Uterus (tissue), 4 donors: Measurements from ENCODE around the gene RBBP6. TPM values are rescaled to one million over a fixed set of nuclear protein-coding genes. Genes with fewer than 3 reads are reported as not detected.

Source experiments
- DNase-seq, 2 donors: peaks; one replicate each; pipeline ENCODE4 v3.0.0-alpha.2; 2019 to 2020
- H3K27ac ChIP-seq, 2 donors: fragments of 200-600 bp; sonication (generic); 1 replicate in 1 of 2; 2 replicates in 1 of 2; pipeline ENCODE4 v1.5.1; 2016 to 2018
- H3K27me3 ChIP-seq, 2 donors: fragments of 200-600 bp; sonication (generic); one replicate each; pipeline ENCODE4 v1.5.1; 2018 to 2019; ENCODE audit warnings: control low read depth in 1 of 2
- H3K36me3 ChIP-seq, 2 donors: fragments of 200-600 bp; sonication (generic); one replicate each; pipeline ENCODE4 v1.5.1; 2019; ENCODE audit warnings: control low read depth in 1 of 2
- H3K4me1 ChIP-seq, 2 donors: fragments of 200-600 bp; sonication (generic); one replicate each; pipeline ENCODE4 v1.5.1; 2018 to 2019; ENCODE audit warnings: control low read depth in 1 of 2
- H3K4me3 ChIP-seq, 2 donors: fragments of 200-600 bp; sonication (generic); 1 replicate in 1 of 2; 2 replicates in 1 of 2; pipeline ENCODE4 v1.5.1; 2018 to 2019; ENCODE audit warnings: mild to moderate bottlenecking in 1 of 2
- H3K9me3 ChIP-seq, 2 donors: fragments of 200-600 bp; sonication (generic); one replicate each; pipeline ENCODE4 v1.5.1; 2019; ENCODE audit warnings: control low read depth in 1 of 2
- POLR2A ChIP-seq, 2 donors: fragments of 450-650 bp; IDR thresholded peaks; one replicate each; pipeline ENCODE4 v1.6.1; 2016; ENCODE audit warnings: antibody characterized with exemption in 2 of 2, mild to moderate bottlenecking in 1 of 2, moderate library complexity in 1 of 2
- intact Hi-C: fragments of 100-400 bp; cut with DNase I; formaldehyde crosslinking; loops from one replicate; pipeline ENCODE4 v1.15.1; 2023; ENCODE audit warnings: low total_unique reads
- total RNA-seq, 4 donors: library from RNA; depleted of rRNA in 3 of 4; stranded (reverse); fragments of >200 nt in 3 of 4; gene quantifications; one replicate each; pipeline versions ENCODE4 v1.1.0 to v1.2.4, GENCODE V29; 2014 to 2023
- TF ChIP-seq, protein P1 (sequence below), 4 experiments: fragments of 200-600 bp in 2 of 4; fragments of 450-650 bp in 2 of 4; sonication (generic) in 2 of 4; IDR thresholded peaks; one replicate each; pipeline ENCODE4 v1.5.1; 2016 to 2019; ENCODE audit warnings: antibody characterized with exemption in 4 of 4, mild to moderate bottlenecking in 2 of 4, moderate library complexity in 1 of 4
- donor health status: DM: yes; HTN: yes; CAD: no.

RBBP6 gene
- total RNA-seq, 4 donors from 2014 or later = 48.7 to 89.1 (median 77.7) TPM

DNA sequence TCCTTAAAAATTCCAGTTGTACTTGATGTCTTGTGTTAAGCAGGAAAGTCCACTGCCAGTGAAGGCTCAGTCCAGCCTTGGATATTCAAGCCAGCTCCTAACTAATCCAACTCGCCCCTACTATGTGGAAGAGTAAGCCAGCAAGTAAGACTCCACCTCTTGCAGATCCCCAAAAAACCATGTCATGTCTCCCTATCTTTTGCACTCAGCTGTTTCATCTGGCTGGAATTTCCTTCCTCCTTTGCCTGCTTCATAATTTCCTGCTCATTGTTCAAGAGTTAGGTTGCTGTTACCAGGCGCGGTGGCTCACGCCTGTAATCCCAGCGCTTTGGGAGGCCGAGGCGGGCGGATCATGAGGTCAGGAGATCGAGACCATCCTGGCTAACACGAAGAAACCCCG, 37.8 kb downstream of the RBBP6 start:
- Histone ChIP-seq H3K9me3 (no peaks in the 10 kb centered on the region), H3K4me1 (no peaks in the 10 kb centered on the region), H3K27ac (no peak overlapping the region), H3K4me3 (no peak overlapping the region), H3K27me3 (no peaks in the 10 kb centered on the region), H3K36me3 (no peaks in the 10 kb centered on the region)
- intact Hi-C loops = no loop called here
- DNase-seq = no peak
- TF ChIP-seq, protein P1, sequence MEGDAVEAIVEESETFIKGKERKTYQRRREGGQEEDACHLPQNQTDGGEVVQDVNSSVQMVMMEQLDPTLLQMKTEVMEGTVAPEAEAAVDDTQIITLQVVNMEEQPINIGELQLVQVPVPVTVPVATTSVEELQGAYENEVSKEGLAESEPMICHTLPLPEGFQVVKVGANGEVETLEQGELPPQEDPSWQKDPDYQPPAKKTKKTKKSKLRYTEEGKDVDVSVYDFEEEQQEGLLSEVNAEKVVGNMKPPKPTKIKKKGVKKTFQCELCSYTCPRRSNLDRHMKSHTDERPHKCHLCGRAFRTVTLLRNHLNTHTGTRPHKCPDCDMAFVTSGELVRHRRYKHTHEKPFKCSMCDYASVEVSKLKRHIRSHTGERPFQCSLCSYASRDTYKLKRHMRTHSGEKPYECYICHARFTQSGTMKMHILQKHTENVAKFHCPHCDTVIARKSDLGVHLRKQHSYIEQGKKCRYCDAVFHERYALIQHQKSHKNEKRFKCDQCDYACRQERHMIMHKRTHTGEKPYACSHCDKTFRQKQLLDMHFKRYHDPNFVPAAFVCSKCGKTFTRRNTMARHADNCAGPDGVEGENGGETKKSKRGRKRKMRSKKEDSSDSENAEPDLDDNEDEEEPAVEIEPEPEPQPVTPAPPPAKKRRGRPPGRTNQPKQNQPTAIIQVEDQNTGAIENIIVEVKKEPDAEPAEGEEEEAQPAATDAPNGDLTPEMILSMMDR (IDR thresholded peaks at IDR 0.05) = no peak
- no peak for TF ChIP-seq POLR2A (IDR thresholded peaks at IDR 0.05)

DNA sequence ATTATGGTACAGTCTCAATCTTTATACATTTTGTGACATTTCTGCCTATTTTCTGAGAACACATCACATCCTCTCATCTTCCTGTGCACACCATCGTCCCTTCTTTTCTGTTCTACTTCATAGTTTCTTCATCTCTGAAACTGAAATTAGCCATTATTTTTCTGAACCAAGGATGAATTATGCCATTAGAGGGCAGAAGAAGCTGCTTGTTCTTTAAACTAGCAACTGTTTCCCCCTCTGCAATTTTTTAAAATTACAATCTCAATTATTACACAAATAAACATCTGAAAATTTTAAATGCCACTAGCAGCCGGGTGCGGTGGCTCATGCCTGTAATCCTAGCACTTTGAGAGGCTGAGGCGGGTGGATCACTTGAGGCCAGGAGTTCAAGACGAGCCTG, 41.3 kb downstream of the RBBP6 start:
- no peaks in the 10 kb centered on the region for H3K4me1 ChIP-seq
- TF ChIP-seq POLR2A (IDR thresholded peaks at IDR 0.05) = no peak
- TF ChIP-seq, protein P1 (IDR thresholded peaks at IDR 0.05) = peak in 3 of 4 experiments; percentile 39 to 51 (median 40)
- DNase-seq = no peak
- H3K36me3 ChIP-seq = no peaks in the 10 kb centered on the region
- intact Hi-C loops = no loop called here
- no peak overlapping the region for H3K4me3 ChIP-seq
- H3K27ac ChIP-seq = no peak overlapping the region
- H3K27me3 ChIP-seq = no peaks in the 10 kb centered on the region
- no peaks in the 10 kb centered on the region for H3K9me3 ChIP-seq

DNA sequence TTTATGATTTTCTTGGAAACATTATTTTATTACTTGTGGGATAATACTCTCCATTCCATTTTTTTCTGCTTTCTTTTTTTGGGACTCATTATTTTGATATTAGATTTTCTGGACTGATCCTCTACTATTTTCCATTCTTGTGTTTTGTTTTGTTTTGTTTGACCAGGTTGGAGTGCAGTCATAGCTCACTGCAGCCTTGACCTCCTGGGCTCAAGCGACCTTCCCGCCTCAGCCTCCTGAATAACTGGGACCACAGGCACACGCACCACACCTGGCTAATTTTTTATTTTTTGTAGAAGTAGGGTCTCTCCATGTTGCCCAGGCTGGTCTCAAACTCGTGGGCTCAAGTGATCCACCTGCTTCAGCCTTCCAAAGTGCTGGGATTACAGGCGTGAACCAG, 44.1 kb downstream of the RBBP6 start:
- intact Hi-C loops = no loop called here
- H3K27ac ChIP-seq = no peak overlapping the region

DNA sequence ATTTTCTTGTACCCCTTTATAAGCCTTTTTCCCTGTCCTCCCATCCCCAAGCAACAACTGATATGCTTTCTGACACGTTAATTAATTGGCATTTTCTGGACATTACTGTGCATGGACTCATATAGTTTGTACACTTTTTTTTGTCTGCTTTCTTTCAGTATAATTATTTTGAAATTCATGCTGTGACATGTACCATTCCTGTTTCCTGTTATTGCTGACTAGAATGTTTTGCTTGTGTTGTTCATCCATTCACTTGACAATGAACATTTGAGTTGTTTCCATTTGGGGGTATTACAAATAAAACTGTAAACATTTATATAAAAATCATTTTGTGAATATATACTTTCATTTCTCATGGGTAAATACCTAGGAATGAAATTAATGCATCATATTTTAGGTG, 50.6 kb downstream of the RBBP6 start:
- TF ChIP-seq, protein P1 (IDR thresholded peaks at IDR 0.05) = no peak
- no peak for TF ChIP-seq POLR2A (IDR thresholded peaks at IDR 0.05)
- H3K4me3 ChIP-seq = no peak overlapping the region
- no peak for DNase-seq
- H3K27me3 ChIP-seq = no peaks in the 10 kb centered on the region
- no peaks in the 10 kb centered on the region for H3K4me1 ChIP-seq
- intact Hi-C loops = no loop called here
- no peaks in the 10 kb centered on the region for H3K9me3 ChIP-seq
- no peak overlapping the region for H3K27ac ChIP-seq
- no peaks in the 10 kb centered on the region for H3K36me3 ChIP-seq

More for the DNA sequence above, 44.1 kb downstream of the RBBP6 start:
- Histone ChIP-seq H3K36me3 (no peaks in the 10 kb centered on the region), H3K9me3 (no peaks in the 10 kb centered on the region), H3K27me3 (no peaks in the 10 kb centered on the region), H3K4me1 (no peaks in the 10 kb centered on the region), H3K4me3 (no peak overlapping the region)
- TF ChIP-seq, protein P1 (IDR thresholded peaks at IDR 0.05) = no peak
- no peak for TF ChIP-seq POLR2A (IDR thresholded peaks at IDR 0.05)
- DNase-seq = no peak

DNA sequence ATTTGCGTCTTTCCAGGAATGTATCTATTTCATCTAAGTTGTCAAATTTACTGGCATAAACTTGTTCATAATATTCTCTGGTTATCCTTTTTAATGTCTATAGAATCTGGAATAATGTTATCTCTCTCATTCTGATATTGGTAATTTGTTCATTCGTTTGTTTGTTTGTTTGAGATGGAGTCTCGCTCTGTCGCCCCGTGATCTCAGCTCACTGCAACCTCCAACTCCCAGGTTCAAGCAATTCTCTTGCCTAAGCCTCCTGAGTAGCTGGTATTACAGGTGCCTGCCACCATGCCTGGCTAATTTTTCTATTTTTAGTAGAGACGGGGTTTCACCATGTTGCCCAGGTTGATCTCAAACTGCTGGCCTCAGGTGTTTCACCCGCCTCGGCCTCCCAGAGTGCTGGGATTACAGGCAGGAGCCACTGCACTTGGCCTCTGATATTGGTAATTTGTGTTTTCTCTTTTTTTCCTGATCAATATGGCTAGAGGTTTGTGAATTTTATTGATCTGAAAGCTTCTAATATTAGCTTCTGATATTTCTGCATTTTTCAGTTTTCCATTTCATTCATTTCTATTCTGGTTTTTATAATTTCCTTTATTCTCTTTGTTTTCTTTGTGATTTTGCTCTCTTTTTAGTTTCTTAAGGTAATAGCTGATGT, 59.5 kb downstream of the RBBP6 start:
- TF ChIP-seq, protein P1 (IDR thresholded peaks at IDR 0.05) = no peak
- no peak for TF ChIP-seq POLR2A (IDR thresholded peaks at IDR 0.05)
- intact Hi-C loops = no loop called here
- Histone ChIP-seq H3K4me3 (no peak overlapping the region), H3K27ac (no peak overlapping the region), H3K4me1 (no peaks in the 10 kb centered on the region), H3K36me3 (no peaks in the 10 kb centered on the region), H3K9me3 (no peaks in the 10 kb centered on the region), H3K27me3 (no peaks in the 10 kb centered on the region)
- no peak for DNase-seq
